OCI-LY3 (cell line): ENCODE measurements around the gene ACTR10.
A peak's percentile ranks its signal among the peaks of the same experiment; 100 is the strongest.

Experiments used
- EZH2phosphoT487 ChIP-seq: fragments of 200-600 bp; shearing (Covaris generic); IDR thresholded peaks from 2 replicates; pipeline ENCODE4 v1.6.1; 2018; ENCODE audit warnings: antibody characterized with exemption, mixed run types, low read depth
- TF ChIP-seq, protein P1 (sequence below): fragments of 200-600, 300-600 bp; sonication (generic); IDR thresholded peaks from 2 replicates; pipeline ENCODE4 v1.5.1; 2014; ENCODE audit warnings: antibody characterized with exemption, low read length, low read depth

DNA sequence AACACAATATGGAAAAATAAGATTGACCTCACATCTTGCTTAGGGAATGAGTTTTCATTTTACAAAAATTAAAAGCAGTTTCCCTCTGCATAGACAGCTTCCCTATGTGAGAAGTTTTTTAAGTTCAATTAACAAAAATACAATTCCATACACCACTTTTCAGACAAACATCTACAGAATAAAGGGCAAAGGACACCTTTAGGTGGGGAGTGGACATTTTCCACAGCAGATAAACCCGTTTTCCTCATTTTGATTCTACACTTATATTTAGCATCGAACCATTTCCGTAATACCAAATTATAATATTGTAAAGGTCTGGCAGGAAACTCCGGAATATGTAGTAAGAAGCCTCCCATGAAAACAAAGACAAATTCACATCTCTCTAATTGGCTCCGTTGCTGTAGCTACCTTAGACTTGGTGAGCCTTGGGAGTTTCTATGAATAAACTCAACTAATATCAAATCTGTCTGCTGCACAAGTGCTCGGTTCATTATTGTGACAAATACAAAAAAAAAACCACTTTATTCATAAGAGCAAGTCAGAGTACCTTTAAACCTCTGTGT lies 49.6 kb upstream of the ACTR10 start:
- TF ChIP-seq, protein P1, sequence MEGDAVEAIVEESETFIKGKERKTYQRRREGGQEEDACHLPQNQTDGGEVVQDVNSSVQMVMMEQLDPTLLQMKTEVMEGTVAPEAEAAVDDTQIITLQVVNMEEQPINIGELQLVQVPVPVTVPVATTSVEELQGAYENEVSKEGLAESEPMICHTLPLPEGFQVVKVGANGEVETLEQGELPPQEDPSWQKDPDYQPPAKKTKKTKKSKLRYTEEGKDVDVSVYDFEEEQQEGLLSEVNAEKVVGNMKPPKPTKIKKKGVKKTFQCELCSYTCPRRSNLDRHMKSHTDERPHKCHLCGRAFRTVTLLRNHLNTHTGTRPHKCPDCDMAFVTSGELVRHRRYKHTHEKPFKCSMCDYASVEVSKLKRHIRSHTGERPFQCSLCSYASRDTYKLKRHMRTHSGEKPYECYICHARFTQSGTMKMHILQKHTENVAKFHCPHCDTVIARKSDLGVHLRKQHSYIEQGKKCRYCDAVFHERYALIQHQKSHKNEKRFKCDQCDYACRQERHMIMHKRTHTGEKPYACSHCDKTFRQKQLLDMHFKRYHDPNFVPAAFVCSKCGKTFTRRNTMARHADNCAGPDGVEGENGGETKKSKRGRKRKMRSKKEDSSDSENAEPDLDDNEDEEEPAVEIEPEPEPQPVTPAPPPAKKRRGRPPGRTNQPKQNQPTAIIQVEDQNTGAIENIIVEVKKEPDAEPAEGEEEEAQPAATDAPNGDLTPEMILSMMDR: no peak
- 0 out of 2 replicates have a peak, but pooled peaks have one; percentile 13 for TF ChIP-seq EZH2phosphoT487
